Hepatocyte (in vitro differentiated cells): ENCODE data around the gene NEAT1. TPM values are rescaled to one million over a fixed set of nuclear protein-coding genes. Genes with fewer than 3 reads are reported as not detected.

Source experiments
- DNase-seq: peaks from one replicate; pipeline ENCODE4 v3.0.0-alpha.2; 2016; ENCODE audit warnings: low spot score
- H2AFZ ChIP-seq: fragments of 200-600 bp; sonication (generic); 2 replicates; pipeline ENCODE4 v1.6.0; 2016; ENCODE audit warnings: antibody characterized with exemption, mild to moderate bottlenecking
- H3K27ac ChIP-seq: fragments of 200-600 bp; sonication (generic); 2 replicates; pipeline ENCODE4 v1.5.1; 2016; ENCODE audit warnings: mild to moderate bottlenecking
- H3K27me3 ChIP-seq: fragments of 200-600 bp; sonication (generic); 2 replicates; pipeline ENCODE4 v1.6.1; 2016
- H3K36me3 ChIP-seq: fragments of 200-600 bp; sonication (generic); replicated peaks from 2 replicates; pipeline ENCODE4 v1.5.1; 2016; ENCODE audit warnings: low read depth; ENCODE audit not compliant: insufficient read depth
- H3K4me1 ChIP-seq: fragments of 200-600 bp; sonication (generic); 2 replicates; pipeline ENCODE4 v1.5.1; 2016; ENCODE audit warnings: mild to moderate bottlenecking, moderate library complexity; ENCODE audit not compliant: insufficient read depth
- H3K4me2 ChIP-seq: fragments of 200-600 bp; sonication (generic); 2 replicates; pipeline ENCODE4 v1.6.0; 2016
- H3K4me3 ChIP-seq: fragments of 200-600 bp; sonication (generic); 2 replicates; pipeline ENCODE4 v1.5.1; 2016; ENCODE audit warnings: mild to moderate bottlenecking
- H3K79me2 ChIP-seq: fragments of 200-600 bp; sonication (generic); 2 replicates; pipeline ENCODE4 v1.6.0; 2017; ENCODE audit warnings: mild to moderate bottlenecking
- H3K9me2 ChIP-seq: fragments of 200-600 bp; sonication (generic); replicated peaks from 2 replicates; pipeline ENCODE4 v1.6.0; 2017; ENCODE audit warnings: mild to moderate bottlenecking; ENCODE audit not compliant: insufficient read depth
- H3K9me3 ChIP-seq: fragments of 200-600 bp; sonication (generic); 2 replicates; pipeline ENCODE4 v1.5.1; 2016; ENCODE audit warnings: low read depth, mild to moderate bottlenecking
- H4K20me1 ChIP-seq: fragments of 200-600 bp; sonication (generic); 2 replicates; pipeline ENCODE4 v1.6.0; 2016; ENCODE audit warnings: mild to moderate bottlenecking; ENCODE audit not compliant: insufficient read depth, poor library complexity, severe bottlenecking
- EZH2 ChIP-seq: fragments of 200-600 bp; sonication (generic); IDR thresholded peaks from 2 replicates; pipeline ENCODE4 v1.6.1; 2016; ENCODE audit warnings: antibody characterized with exemption, mild to moderate bottlenecking, borderline replicate concordance
- EZH2phosphoT487 ChIP-seq: fragments of 200-600 bp; sonication (generic); IDR thresholded peaks from one replicate; pipeline ENCODE4 v1.6.1; 2018; ENCODE audit warnings: antibody characterized with exemption, mild to moderate bottlenecking, low read depth, moderate library complexity; ENCODE audit not compliant: unreplicated experiment, severe bottlenecking
- WGBS: methylation state at CpG from one replicate; pipeline ENCODE4 v1.1.6; 2016; ENCODE audit warnings: low lambda C conversion rate; ENCODE audit errors: missing lambda C conversion rate; 5-methylcytosine and 5-hydroxymethylcytosine counted together
- polyA plus RNA-seq: library from polyadenylated mRNA; unstranded; fragments of >200 nt; fragmentation: Nextera tagmentation; extraction: Ambion mirVana; gene quantifications from 2 replicates; pipeline ENCODE4 v1.2.1, GENCODE V29; 2016
- total RNA-seq: library from RNA; depleted of rRNA; stranded (reverse); fragments of >200 nt; gene quantifications from 2 replicates; pipeline ENCODE4 v1.2.3, GENCODE V29; 2014
- TF ChIP-seq, protein P1 (sequence below): fragments of 200-600 bp; sonication (generic); IDR thresholded peaks from 2 replicates; pipeline ENCODE4 v1.5.1; 2016; ENCODE audit warnings: antibody characterized with exemption, mild to moderate bottlenecking; ENCODE audit not compliant: poor library complexity

The NEAT1 gene
- total and polyA plus RNA-seq, 2 experiments from 2014 or later: 130 to 168 TPM

DNA sequence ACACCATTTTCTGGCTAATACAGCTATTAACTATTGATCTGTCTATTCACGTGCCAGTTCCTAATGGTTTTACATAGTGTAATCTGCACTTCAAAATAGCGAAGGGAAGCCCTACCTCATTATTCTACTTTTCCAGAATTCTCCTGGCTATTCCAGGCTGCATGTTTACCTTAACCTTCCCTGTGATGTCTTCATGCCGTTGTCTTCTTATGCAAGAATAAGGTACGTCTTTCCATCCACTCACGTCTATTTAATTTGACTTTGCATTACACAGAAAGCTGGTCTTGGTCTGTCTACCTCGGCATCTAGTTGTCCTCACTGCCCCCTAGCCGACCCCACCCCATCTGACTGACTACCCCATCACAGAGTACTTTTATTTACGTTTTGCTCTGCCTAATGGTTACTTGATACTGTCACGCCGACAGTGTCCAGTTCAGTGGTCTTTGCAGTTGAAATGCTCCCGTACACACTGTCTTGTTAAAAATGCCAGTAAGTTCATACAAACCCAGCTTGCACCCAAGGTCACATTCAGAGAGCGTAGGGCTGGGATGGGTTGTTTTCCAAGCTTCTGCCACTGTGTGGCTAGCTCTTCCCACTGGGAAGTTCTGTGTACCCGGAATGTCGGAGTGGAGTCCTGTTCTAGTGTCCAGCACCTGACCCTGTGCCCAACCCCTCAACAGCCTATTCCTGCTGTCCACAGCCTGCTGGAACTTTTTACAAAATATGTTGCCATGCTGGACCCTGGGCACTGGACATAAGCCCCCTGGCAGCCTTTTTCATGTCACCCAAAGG is 15.0 kb downstream of the NEAT1 start:
- Histone ChIP-seq H3K4me1 (no peaks in the 10 kb centered on the region), H3K9me3 (no peaks in the 10 kb centered on the region), H3K27me3 (no peaks in the 10 kb centered on the region), H3K9me2 (no peaks in the 10 kb centered on the region), H3K4me2 (no peak overlapping the region), H3K27ac (no peak overlapping the region), H2AFZ (no peak overlapping the region), H3K36me3 (no peaks in the 10 kb centered on the region), H3K4me3 (no peak overlapping the region), H3K79me2 (peaks cover 72% of the 10 kb centered on the region), H4K20me1 (peaks cover 68% of the 10 kb centered on the region)
- peak; percentile 3 for DNase-seq
- WGBS: 84% methylated on average over 14 of the region's 14 CpGs
- TF ChIP-seq, protein P1, sequence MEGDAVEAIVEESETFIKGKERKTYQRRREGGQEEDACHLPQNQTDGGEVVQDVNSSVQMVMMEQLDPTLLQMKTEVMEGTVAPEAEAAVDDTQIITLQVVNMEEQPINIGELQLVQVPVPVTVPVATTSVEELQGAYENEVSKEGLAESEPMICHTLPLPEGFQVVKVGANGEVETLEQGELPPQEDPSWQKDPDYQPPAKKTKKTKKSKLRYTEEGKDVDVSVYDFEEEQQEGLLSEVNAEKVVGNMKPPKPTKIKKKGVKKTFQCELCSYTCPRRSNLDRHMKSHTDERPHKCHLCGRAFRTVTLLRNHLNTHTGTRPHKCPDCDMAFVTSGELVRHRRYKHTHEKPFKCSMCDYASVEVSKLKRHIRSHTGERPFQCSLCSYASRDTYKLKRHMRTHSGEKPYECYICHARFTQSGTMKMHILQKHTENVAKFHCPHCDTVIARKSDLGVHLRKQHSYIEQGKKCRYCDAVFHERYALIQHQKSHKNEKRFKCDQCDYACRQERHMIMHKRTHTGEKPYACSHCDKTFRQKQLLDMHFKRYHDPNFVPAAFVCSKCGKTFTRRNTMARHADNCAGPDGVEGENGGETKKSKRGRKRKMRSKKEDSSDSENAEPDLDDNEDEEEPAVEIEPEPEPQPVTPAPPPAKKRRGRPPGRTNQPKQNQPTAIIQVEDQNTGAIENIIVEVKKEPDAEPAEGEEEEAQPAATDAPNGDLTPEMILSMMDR: no peak
- TF ChIP-seq EZH2 (no peak), EZH2phosphoT487 (no peak)

DNA sequence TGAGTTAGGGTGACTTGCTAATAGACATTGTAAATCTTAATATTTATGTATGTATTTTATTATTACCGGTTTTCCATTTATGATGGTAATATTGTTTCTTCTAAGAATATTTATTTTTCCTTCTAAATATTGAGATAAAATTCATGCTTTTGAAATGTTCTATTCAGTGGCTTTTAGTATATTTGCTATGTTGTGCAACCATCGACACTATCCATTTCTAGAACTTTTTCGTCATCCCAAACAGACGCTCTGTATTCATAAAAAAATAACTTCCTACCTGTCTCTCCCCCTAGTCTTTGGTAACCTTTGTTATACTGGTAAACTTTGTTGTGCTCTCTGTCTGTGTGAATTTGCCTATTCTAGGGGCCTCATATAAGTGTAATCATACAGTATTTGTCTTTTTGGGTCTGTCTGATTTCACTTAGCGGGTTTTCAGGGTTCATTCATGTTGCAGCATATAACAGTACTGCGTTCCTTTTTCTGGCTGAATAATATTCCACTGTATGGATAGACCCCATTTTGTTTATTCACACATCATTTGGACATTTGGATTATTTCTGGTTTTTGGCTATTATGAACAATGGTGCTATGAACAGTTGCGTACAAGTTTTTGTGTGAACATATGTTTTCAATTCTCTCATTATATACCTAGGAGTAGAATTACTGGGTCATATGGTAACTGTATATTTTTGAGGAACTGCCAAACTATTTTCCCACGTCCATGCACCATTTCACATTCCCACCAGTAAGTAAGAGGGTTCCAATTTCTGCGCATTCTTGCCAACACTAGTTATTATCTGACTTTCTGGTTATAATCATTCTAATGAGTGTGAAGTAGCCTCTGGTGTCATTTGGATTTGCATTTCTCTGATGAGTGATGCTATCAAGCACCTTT is 15.9 kb downstream of the NEAT1 start:
- Histone ChIP-seq H3K27ac (no peak overlapping the region), H3K27me3 (no peaks in the 10 kb centered on the region), H3K4me2 (no peak overlapping the region), H3K4me1 (peaks cover under 1% of the 10 kb centered on the region), H3K36me3 (no peaks in the 10 kb centered on the region), H4K20me1 (peaks cover 68% of the 10 kb centered on the region), H3K79me2 (peaks cover 67% of the 10 kb centered on the region), H3K4me3 (no peak overlapping the region), H2AFZ (no peak overlapping the region), H3K9me3 (no peaks in the 10 kb centered on the region), H3K9me2 (no peaks in the 10 kb centered on the region)
- 91% methylated on average over 9 of the region's 9 CpGs for WGBS
- DNase-seq: no peak
- no peak for TF ChIP-seq EZH2
- TF ChIP-seq, protein P1: no peak

DNA sequence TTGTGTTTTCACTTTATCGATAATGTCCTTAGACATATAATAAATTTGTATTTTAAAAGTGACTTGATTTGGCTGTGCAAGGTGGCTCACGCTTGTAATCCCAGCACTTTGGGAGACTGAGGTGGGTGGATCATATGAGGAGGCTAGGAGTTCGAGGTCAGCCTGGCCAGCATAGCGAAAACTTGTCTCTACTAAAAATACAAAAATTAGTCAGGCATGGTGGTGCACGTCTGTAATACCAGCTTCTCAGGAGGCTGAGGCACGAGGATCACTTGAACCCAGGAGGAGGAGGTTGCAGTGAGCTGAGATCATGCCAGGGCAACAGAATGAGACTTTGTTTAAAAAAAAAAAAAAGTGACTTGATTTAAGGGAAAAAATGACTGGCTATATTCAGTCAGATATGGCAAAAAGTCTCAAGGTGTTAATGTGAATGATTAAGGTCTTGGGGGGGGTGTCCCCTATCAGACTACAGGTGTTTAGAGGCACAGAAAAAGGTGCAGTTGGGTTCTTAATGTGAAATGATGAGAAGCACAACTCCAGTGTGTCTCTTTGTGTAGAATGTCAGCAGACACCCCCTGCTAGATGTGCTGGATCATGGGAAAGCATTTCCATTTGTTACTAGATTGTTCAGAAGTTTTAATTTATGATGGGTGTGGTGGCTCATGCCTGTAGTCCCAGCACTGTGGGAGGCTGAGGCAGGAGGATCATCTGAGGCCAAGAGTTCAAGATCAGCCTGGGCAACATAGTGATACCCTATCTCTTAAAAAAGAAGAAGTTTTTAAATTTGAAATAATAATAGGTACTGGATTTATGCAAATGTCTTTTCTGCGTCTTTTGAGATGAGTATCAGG is 17.0 kb downstream of the NEAT1 start:
- Histone ChIP-seq H3K9me2 (no peaks in the 10 kb centered on the region), H4K20me1 (peaks cover 72% of the 10 kb centered on the region), H3K27ac (peak overlapping the region; percentile 72), H3K4me3 (no peak overlapping the region), H2AFZ (no peak overlapping the region), H3K4me2 (no peak overlapping the region), H3K4me1 (peaks cover 5% of the 10 kb centered on the region), H3K9me3 (no peaks in the 10 kb centered on the region), H3K27me3 (no peaks in the 10 kb centered on the region), H3K79me2 (peaks cover 58% of the 10 kb centered on the region), H3K36me3 (no peaks in the 10 kb centered on the region)
- DNase-seq: no peak
- WGBS: 94% methylated on average over 7 of the region's 7 CpGs
- TF ChIP-seq, protein P1: no peak
- TF ChIP-seq EZH2 (no peak), EZH2phosphoT487 (no peak)
